ENCODE measurements around the gene OR2A42.
"Not testable (repeated sequence)": the region's sequence is repeated elsewhere in the genome, so short reads cannot be mapped to it uniquely, and the experiment has no call there.

OR2A42 gene

GRCh38 chr7:144239365-144239764, at the start of gene OR2A42:
Gene OR2A42, minus strand, starts transcription at chr7:144239605. Its CDS starts 6,762 bp downstream, at chr7:144232843.
- H3K9me3 Mint-ChIP-seq; H3K36me3 Mint-ChIP-seq (ENCODE audit: low read depth); H3K4me3 Mint-ChIP-seq; H3K4me1 Mint-ChIP-seq; H3K27me3 Mint-ChIP-seq (ENCODE audit: low read depth, poor library complexity); DNase-seq; H3K27ac Mint-ChIP-seq: not testable (repeated sequence)

GRCh38 chr7:144287171-144287784, 47.9 kb upstream of the OR2A42 start:
- not testable (repeated sequence) for H3K4me1 Mint-ChIP-seq; H3K9me3 Mint-ChIP-seq; H3K36me3 Mint-ChIP-seq (ENCODE audit: low read depth); H3K27ac Mint-ChIP-seq; H3K27me3 Mint-ChIP-seq (ENCODE audit: low read depth, poor library complexity); DNase-seq; H3K4me3 Mint-ChIP-seq

- not testable (repeated sequence) for H3K27me3 Mint-ChIP-seq (ENCODE audit: low read depth, poor library complexity); H3K4me1 Mint-ChIP-seq; DNase-seq; H3K4me3 Mint-ChIP-seq; H3K27ac Mint-ChIP-seq; H3K36me3 Mint-ChIP-seq (ENCODE audit: low read depth); H3K9me3 Mint-ChIP-seq
Observed at GRCh38 chr7:144283716-144284115, 44.3 kb upstream of the OR2A42 start.

GRCh38 chr7:144282490-144282889, 43.1 kb upstream of the OR2A42 start:
- H3K27ac Mint-ChIP-seq: not testable (repeated sequence)

GRCh38 chr7:144281981-144282380, 42.6 kb upstream of the OR2A42 start:
- H3K4me1 Mint-ChIP-seq; DNase-seq; H3K9me3 Mint-ChIP-seq; H3K27me3 Mint-ChIP-seq (ENCODE audit: low read depth, poor library complexity); H3K36me3 Mint-ChIP-seq (ENCODE audit: low read depth); H3K27ac Mint-ChIP-seq; H3K4me3 Mint-ChIP-seq: not testable (repeated sequence)

More at GRCh38 chr7:144282490-144282889, 43.1 kb upstream of the OR2A42 start:
- H3K4me3 Mint-ChIP-seq; H3K27me3 Mint-ChIP-seq (ENCODE audit: low read depth, poor library complexity); DNase-seq; H3K4me1 Mint-ChIP-seq; H3K9me3 Mint-ChIP-seq; H3K36me3 Mint-ChIP-seq (ENCODE audit: low read depth): not testable (repeated sequence)

GRCh38 chr7:144280010-144280409, 40.6 kb upstream of the OR2A42 start:
- not testable (repeated sequence) for H3K4me1 Mint-ChIP-seq; H3K9me3 Mint-ChIP-seq; H3K27me3 Mint-ChIP-seq (ENCODE audit: low read depth, poor library complexity); DNase-seq; H3K4me3 Mint-ChIP-seq; H3K27ac Mint-ChIP-seq; H3K36me3 Mint-ChIP-seq (ENCODE audit: low read depth)

GRCh38 chr7:144275281-144275680, 35.9 kb upstream of the OR2A42 start:
- H3K4me1 Mint-ChIP-seq; H3K27me3 Mint-ChIP-seq (ENCODE audit: low read depth, poor library complexity); H3K9me3 Mint-ChIP-seq; H3K36me3 Mint-ChIP-seq (ENCODE audit: low read depth); H3K27ac Mint-ChIP-seq; H3K4me3 Mint-ChIP-seq; DNase-seq: not testable (repeated sequence)

GRCh38 chr7:144269188-144269587, 29.8 kb upstream of the OR2A42 start, which contains the start of gene CTAGE8:
Gene CTAGE8, minus strand, starts transcription at chr7:144269288. Its CDS starts 38 bp downstream, at chr7:144269250.
- H3K9me3 Mint-ChIP-seq; H3K27me3 Mint-ChIP-seq (ENCODE audit: low read depth, poor library complexity); H3K4me3 Mint-ChIP-seq; H3K27ac Mint-ChIP-seq; H3K36me3 Mint-ChIP-seq (ENCODE audit: low read depth); DNase-seq; H3K4me1 Mint-ChIP-seq: not testable (repeated sequence)

- not testable (repeated sequence) for H3K4me3 Mint-ChIP-seq; H3K36me3 Mint-ChIP-seq (ENCODE audit: low read depth); H3K4me1 Mint-ChIP-seq; H3K9me3 Mint-ChIP-seq; H3K27me3 Mint-ChIP-seq (ENCODE audit: low read depth, poor library complexity); H3K27ac Mint-ChIP-seq; DNase-seq
Observed at GRCh38 chr7:144264692-144265091, 25.3 kb upstream of the OR2A42 start, which contains the start of gene OR2A7. Gene OR2A7, minus strand, starts transcription at chr7:144264792. Its CDS starts 5,164 bp downstream, at chr7:144259628.

GRCh38 chr7:144262128-144262527, 22.7 kb upstream of the OR2A42 start:
- H3K9me3 Mint-ChIP-seq; H3K27me3 Mint-ChIP-seq (ENCODE audit: low read depth, poor library complexity); H3K4me3 Mint-ChIP-seq; H3K27ac Mint-ChIP-seq; DNase-seq; H3K36me3 Mint-ChIP-seq (ENCODE audit: low read depth); H3K4me1 Mint-ChIP-seq: not testable (repeated sequence)

- H3K9me3 Mint-ChIP-seq; DNase-seq; H3K27me3 Mint-ChIP-seq (ENCODE audit: low read depth, poor library complexity); H3K27ac Mint-ChIP-seq; H3K4me1 Mint-ChIP-seq; H3K36me3 Mint-ChIP-seq (ENCODE audit: low read depth); H3K4me3 Mint-ChIP-seq: not testable (repeated sequence)
Observed at GRCh38 chr7:144259067-144259466, 19.7 kb upstream of the OR2A42 start.
